B cell (primary cell): ENCODE measurements around the gene ANKDD1A. TPM values are rescaled to one million over a fixed set of nuclear protein-coding genes. Genes with fewer than 3 reads are reported as not detected.
A peak's percentile ranks its signal among the peaks of the same experiment; 100 is the strongest.

Experiments used
- ATAC-seq: fragments of 200-7000 bp; cut with Tn5 transposase; one replicate; pipeline ENCODE4 v1.10.0; 2021; ENCODE audit warnings: low read depth, mild to moderate bottlenecking, moderate number of reproducible peaks, moderate library complexity
- CTCF ChIA-PET: fragments of 350-600 bp; sonication (Branson Sonifier 250); formaldehyde crosslinking; loops from one replicate; lab custom pipeline; 2021; ENCODE audit warnings: antibody characterized with exemption, inconsistent platforms; lab: Charles Lee
- POLR2A ChIA-PET: fragments of 350-600 bp; sonication (Branson Sonifier 250); formaldehyde crosslinking; loops from one replicate; lab custom pipeline; 2021; ENCODE audit warnings: antibody characterized with exemption; lab: Charles Lee
- DNase-seq: peaks from one replicate; pipeline ENCODE4 v3.0.0; 2013
- H2AFZ ChIP-seq: 2 replicates; pipeline ENCODE4 v1.6.1; 2012; ENCODE audit warnings: mild to moderate bottlenecking, low read depth, low read length; ENCODE audit not compliant: insufficient read depth, poor library complexity, severe bottlenecking
- H3K27ac ChIP-seq, 2 donors: 1 replicate in 1 of 2; 2 replicates in 1 of 2; pipeline ENCODE4 v1.5.1; 2012 to 2013; ENCODE audit warnings: low read length in 2 of 2, mild to moderate bottlenecking in 2 of 2, moderate library complexity in 1 of 2
- H3K27me3 ChIP-seq, 4 experiments: fragments of 200-600 bp in 1 of 4; sonication (generic) in 1 of 4; replicated peaks in 1 of 4; 1 replicate in 2 of 4; 2 replicates in 2 of 4; pipeline versions ENCODE4 v1.6.1 to v1.7.0; 2013 to 2016; ENCODE audit warnings: low read length in 3 of 4, mild to moderate bottlenecking in 2 of 4, mixed read lengths in 1 of 4, moderate library complexity in 1 of 4; ENCODE audit not compliant: insufficient read depth in 4 of 4, control insufficient read depth in 3 of 4; ENCODE audit errors: control extremely low read depth in 1 of 4
- H3K36me3 ChIP-seq, 2 experiments: replicated peaks in 1 of 2; 1 replicate in 1 of 2; 2 replicates in 1 of 2; pipeline versions ENCODE4 v1.6.1 to v1.7.1; 2013; ENCODE audit warnings: low read length in 1 of 2; ENCODE audit not compliant: insufficient read depth in 2 of 2, control insufficient read depth in 1 of 2; ENCODE audit errors: control extremely low read depth in 1 of 2, extremely low read depth in 1 of 2
- H3K4me1 ChIP-seq, 2 donors: fragments of 200-600 bp in 1 of 2; sonication (generic) in 1 of 2; 1 replicate in 1 of 2; 2 replicates in 1 of 2; pipeline versions ENCODE4 v1.5.1 to v1.6.1; 2013 to 2017; ENCODE audit warnings: low read length in 2 of 2; ENCODE audit not compliant: control insufficient read depth in 2 of 2, insufficient read depth in 2 of 2
- H3K4me2 ChIP-seq: replicated peaks from 2 replicates; pipeline ENCODE3; 2012; ENCODE audit warnings: mild to moderate bottlenecking, low read depth, low read length; ENCODE audit not compliant: poor library complexity, severe bottlenecking
- H3K4me3 ChIP-seq, 5 experiments: fragments of 200-600 bp in 1 of 5; sonication (generic) in 1 of 5; 1 replicate in 3 of 5; 2 replicates in 2 of 5; pipeline versions ENCODE4 v1.5.1 to v1.7.0; 2011 to 2016; ENCODE audit warnings: low read length in 4 of 5, mild to moderate bottlenecking in 4 of 5, low read depth in 2 of 5, control low read depth in 1 of 5, moderate library complexity in 1 of 5; ENCODE audit not compliant: insufficient read depth in 1 of 5; ENCODE audit errors: control extremely low read depth in 1 of 5, extremely low read depth in 1 of 5
- H3K79me2 ChIP-seq: fragments of 200-600 bp; sonication (generic); one replicate; pipeline ENCODE4 v1.6.0; 2016; ENCODE audit warnings: low read length; ENCODE audit not compliant: control insufficient read depth, insufficient read depth
- H3K9ac ChIP-seq: fragments of 200-600 bp; sonication (generic); 2 replicates; pipeline ENCODE4 v1.6.1; 2017; ENCODE audit warnings: mild to moderate bottlenecking, low read length, moderate library complexity
- H3K9me3 ChIP-seq, 3 donors: one replicate each; pipeline versions ENCODE4 v1.6.1 to v1.7.1; 2013; ENCODE audit warnings: low read length in 2 of 3; ENCODE audit not compliant: control insufficient read depth in 2 of 3, insufficient read depth in 1 of 3; ENCODE audit errors: control extremely low read depth in 1 of 3
- H4K20me1 ChIP-seq: 2 replicates; pipeline ENCODE4 v1.6.0; 2012; ENCODE audit warnings: mild to moderate bottlenecking, low read length; ENCODE audit not compliant: insufficient read depth, control insufficient read depth, poor library complexity, severe bottlenecking
- H3K27ac Mint-ChIP-seq: one replicate; pipeline ENCODE4 v1.8.0; 2021; ENCODE audit warnings: mixed read lengths
- H3K27me3 Mint-ChIP-seq: one replicate; pipeline ENCODE4 v1.8.0; 2021; ENCODE audit warnings: mixed read lengths
- H3K4me1 Mint-ChIP-seq: one replicate; pipeline ENCODE4 v1.8.0; 2021; ENCODE audit warnings: mixed read lengths
- H3K4me3 Mint-ChIP-seq: one replicate; pipeline ENCODE4 v1.8.0; 2021; ENCODE audit warnings: mixed read lengths
- H3K9me3 Mint-ChIP-seq: one replicate; pipeline ENCODE4 v1.8.0; 2022; ENCODE audit warnings: mixed read lengths; ENCODE audit not compliant: insufficient read depth
- EZH2 ChIP-seq: IDR thresholded peaks from 2 replicates; pipeline ENCODE4 v1.6.1; 2012; ENCODE audit warnings: borderline replicate concordance, low read depth, mild to moderate bottlenecking, moderate library complexity, low read length; ENCODE audit not compliant: insufficient read depth, poor library complexity, severe bottlenecking
- WGBS: methylation state at CpG from one replicate; pipeline ENCODE4 v1.1.5; 2013; ENCODE audit warnings: missing lambda C conversion rate; ENCODE audit not compliant: insufficient coverage; 5-methylcytosine and 5-hydroxymethylcytosine counted together
- intact Hi-C: fragments of 100-400 bp; cut with micrococcal nuclease; formaldehyde crosslinking; loops from one replicate; pipeline ENCODE4 v1.10.0; 2022
- polyA plus RNA-seq: library from polyadenylated mRNA; depleted of rRNA; stranded (reverse); fragments of >200 nt; gene quantifications from 2 replicates; pipeline ENCODE4 v1.2.3, GENCODE V29; 2012
- total RNA-seq, 2 donors: library from RNA; stranded (reverse); fragments of 120-200 nt in 1 of 2; gene quantifications; 1 replicate in 1 of 2; 2 replicates in 1 of 2; pipeline versions ENCODE4 v1.2.3 to v1.2.4, GENCODE V29; 2013 to 2022
- TF ChIP-seq, protein P1 (sequence below): fragments of 200-600 bp; IDR thresholded peaks from one replicate; pipeline ENCODE4 v1.8.0; 2022; ENCODE audit warnings: antibody characterized with exemption, mild to moderate bottlenecking

ANKDD1A gene
- total and polyA plus RNA-seq, 2 donors (not counting 1 experiment from before 2014, with no cell fraction given) = 2.6 to 2.7 TPM

DNA sequence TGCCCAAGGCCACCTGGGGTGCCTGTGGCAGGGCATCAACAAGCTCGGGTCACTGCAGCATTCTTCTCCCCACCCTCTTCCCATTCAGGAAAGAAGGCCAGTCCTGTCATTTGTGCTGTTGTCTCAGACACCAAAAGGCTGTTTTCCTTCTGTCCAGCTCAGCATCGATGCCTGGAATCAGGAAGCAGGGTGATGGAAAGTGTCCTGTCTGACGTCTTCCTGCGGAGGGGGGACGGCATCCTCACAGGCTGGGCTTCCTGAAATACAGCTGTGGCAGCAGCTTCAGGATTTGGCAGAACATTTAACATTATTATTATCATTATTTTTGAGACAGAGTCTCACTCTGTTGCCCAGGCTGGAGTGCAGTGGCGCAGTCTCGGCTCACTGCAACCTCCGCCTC is 33.0 kb upstream of the ANKDD1A start:
- Mint-ChIP-seq H3K4me1 (peaks cover 24% of the 10 kb centered on the region), H3K27ac (no peak overlapping the region), H3K4me3 (no peak overlapping the region), H3K9me3 (no peaks in the 10 kb centered on the region), H3K27me3 (no peaks in the 10 kb centered on the region)
- H3K36me3 ChIP-seq = no peaks in the 10 kb centered on the region
- no peak overlapping the region for H2AFZ ChIP-seq
- no peaks in the 10 kb centered on the region for H4K20me1 ChIP-seq
- WGBS = 72% methylated on average over 4 of the region's 8 CpGs
- no peaks in the 10 kb centered on the region for H3K27me3 ChIP-seq
- H3K4me3 ChIP-seq = no peak overlapping the region
- intact Hi-C loops = no loop called here
- ChIA-PET CTCF (no interaction called here), POLR2A (no interaction called here)
- TF ChIP-seq EZH2 = no peak
- TF ChIP-seq, protein P1, sequence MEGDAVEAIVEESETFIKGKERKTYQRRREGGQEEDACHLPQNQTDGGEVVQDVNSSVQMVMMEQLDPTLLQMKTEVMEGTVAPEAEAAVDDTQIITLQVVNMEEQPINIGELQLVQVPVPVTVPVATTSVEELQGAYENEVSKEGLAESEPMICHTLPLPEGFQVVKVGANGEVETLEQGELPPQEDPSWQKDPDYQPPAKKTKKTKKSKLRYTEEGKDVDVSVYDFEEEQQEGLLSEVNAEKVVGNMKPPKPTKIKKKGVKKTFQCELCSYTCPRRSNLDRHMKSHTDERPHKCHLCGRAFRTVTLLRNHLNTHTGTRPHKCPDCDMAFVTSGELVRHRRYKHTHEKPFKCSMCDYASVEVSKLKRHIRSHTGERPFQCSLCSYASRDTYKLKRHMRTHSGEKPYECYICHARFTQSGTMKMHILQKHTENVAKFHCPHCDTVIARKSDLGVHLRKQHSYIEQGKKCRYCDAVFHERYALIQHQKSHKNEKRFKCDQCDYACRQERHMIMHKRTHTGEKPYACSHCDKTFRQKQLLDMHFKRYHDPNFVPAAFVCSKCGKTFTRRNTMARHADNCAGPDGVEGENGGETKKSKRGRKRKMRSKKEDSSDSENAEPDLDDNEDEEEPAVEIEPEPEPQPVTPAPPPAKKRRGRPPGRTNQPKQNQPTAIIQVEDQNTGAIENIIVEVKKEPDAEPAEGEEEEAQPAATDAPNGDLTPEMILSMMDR = no peak
- H3K79me2 ChIP-seq = no peaks in the 10 kb centered on the region
- peaks cover 20 to 34% of the 10 kb centered on the region in 2 donors for H3K4me1 ChIP-seq
- no peak overlapping the region for H3K9ac ChIP-seq
- no peak overlapping the region for H3K4me2 ChIP-seq
- H3K27ac ChIP-seq = no peak overlapping the region
- H3K9me3 ChIP-seq = no peaks in the 10 kb centered on the region
- no peak for ATAC-seq
- DNase-seq = no peak

DNA sequence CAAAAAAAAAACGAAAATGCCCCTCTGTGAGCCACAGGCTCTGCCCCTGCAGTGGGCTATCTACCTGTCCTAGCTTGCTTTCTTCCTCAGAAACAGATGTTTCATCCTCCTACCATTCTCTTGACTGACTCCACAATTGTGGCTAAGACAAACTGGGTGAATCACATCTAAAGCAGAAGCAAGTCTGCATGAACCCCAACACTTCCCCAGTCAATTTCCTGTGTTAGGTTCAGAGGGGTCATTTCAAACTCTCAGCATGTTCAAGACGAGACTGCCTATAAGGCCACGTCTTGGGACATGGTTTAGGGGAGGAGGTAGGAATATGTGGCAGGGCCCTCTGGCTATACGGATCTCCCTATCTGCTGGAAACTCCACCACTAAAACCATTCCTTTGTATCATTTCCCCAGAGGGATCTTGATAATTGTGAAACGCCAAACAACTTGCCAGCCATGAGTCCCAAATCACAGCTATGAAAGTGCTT is 28.6 kb upstream of the ANKDD1A start:
- ATAC-seq (peak; percentile 48), DNase-seq (peak; percentile 54)
- H3K79me2 ChIP-seq = no peaks in the 10 kb centered on the region
- Mint-ChIP-seq H3K4me1 (peaks cover 27% of the 10 kb centered on the region), H3K27ac (peak overlapping the region; percentile 75), H3K27me3 (no peaks in the 10 kb centered on the region), H3K4me3 (peak overlapping the region; percentile 65), H3K9me3 (no peaks in the 10 kb centered on the region)
- H2AFZ ChIP-seq = no peak overlapping the region
- no peak overlapping the region for H3K4me3 ChIP-seq
- ChIA-PET CTCF (interaction anchor here (0.6 to 4.8 kb wide), 6 partner anchors 11 to 192 kb away, joined by 3 to 30 read pairs (median 12); no protein-coding TSS in a partner anchor), POLR2A (interaction anchor here (0.7 to 2.1 kb wide), 5 partner anchors 9 to 623 kb away, joined by 3 to 17 read pairs (median 4); no protein-coding TSS in a partner anchor)
- H3K9me3 ChIP-seq = no peaks in the 10 kb centered on the region
- TF ChIP-seq EZH2 = no peak
- TF ChIP-seq, protein P1 = no peak
- no peaks in the 10 kb centered on the region for H3K36me3 ChIP-seq
- WGBS = 12% methylated on average over 1 of the region's 5 CpGs
- intact Hi-C loops = no loop called here
- peak overlapping the region; percentile 34 for H3K4me2 ChIP-seq
- no peak overlapping the region for H3K9ac ChIP-seq
- H3K4me1 ChIP-seq = peaks cover 27 to 35% of the 10 kb centered on the region in 2 donors
- peak overlapping the region; percentile 33 to 54 for H3K27ac ChIP-seq
- H3K27me3 ChIP-seq = no peaks in the 10 kb centered on the region
- no peaks in the 10 kb centered on the region for H4K20me1 ChIP-seq
